Neuronal stem cell (in vitro differentiated cells): ENCODE data around the gene TLNRD1.

Experiments
- DNase-seq: peaks from one replicate; pipeline ENCODE4 v3.0.0-alpha.2; 2013; ENCODE audit warnings: low spot score
- H2AFZ ChIP-seq: one replicate; pipeline ENCODE4 v1.6.1; 2013; ENCODE audit warnings: mild to moderate bottlenecking, low read length, inconsistent platforms
- H2AK5ac ChIP-seq: 2 replicates; pipeline ENCODE4 v1.6.1; 2013; ENCODE audit warnings: low read depth, mild to moderate bottlenecking, inconsistent platforms, low read length, moderate library complexity, mixed read lengths
- H2BK120ac ChIP-seq: 2 replicates; pipeline ENCODE4 v1.6.1; 2013; ENCODE audit warnings: low read depth, mild to moderate bottlenecking, inconsistent platforms, low read length, moderate library complexity, mixed read lengths
- H2BK12ac ChIP-seq: one replicate; pipeline ENCODE4 v1.6.1; 2013; ENCODE audit warnings: low read length, inconsistent platforms
- H2BK15ac ChIP-seq: 2 replicates; pipeline ENCODE4 v1.6.1; 2013; ENCODE audit warnings: mild to moderate bottlenecking, low read length, inconsistent platforms, mixed read lengths
- H2BK5ac ChIP-seq: one replicate; pipeline ENCODE4 v1.6.1; 2013; ENCODE audit warnings: inconsistent platforms, mild to moderate bottlenecking, low read length, moderate library complexity
- H3K14ac ChIP-seq: one replicate; pipeline ENCODE4 v1.6.1; 2013; ENCODE audit warnings: low read length, inconsistent platforms
- H3K18ac ChIP-seq: 2 replicates; pipeline ENCODE4 v1.6.1; 2013; ENCODE audit warnings: low read length, inconsistent platforms
- H3K23ac ChIP-seq: 2 replicates; pipeline ENCODE4 v1.6.1; 2013; ENCODE audit warnings: low read depth, mild to moderate bottlenecking, mixed read lengths, low read length, inconsistent platforms; ENCODE audit not compliant: poor library complexity
- H3K27ac ChIP-seq: replicated peaks from 3 replicates; pipeline ENCODE4 v1.5.1; 2013; ENCODE audit warnings: low read length, inconsistent platforms
- H3K27me3 ChIP-seq, 3 experiments: 2 replicates each; pipeline ENCODE4 v1.6.1; 2013; ENCODE audit warnings: low read length in 3 of 3, mild to moderate bottlenecking in 2 of 3, inconsistent platforms in 1 of 3, low read depth in 1 of 3, mixed read lengths in 1 of 3, moderate library complexity in 1 of 3; ENCODE audit not compliant: control insufficient read depth in 3 of 3, insufficient read depth in 3 of 3
- H3K36me3 ChIP-seq, 2 donors: replicated peaks in 1 of 2; 2 replicates each; pipeline ENCODE4 v1.6.1; 2013; ENCODE audit warnings: low read length in 2 of 2; ENCODE audit not compliant: control insufficient read depth in 2 of 2, insufficient read depth in 2 of 2
- H3K4ac ChIP-seq: 2 replicates; pipeline ENCODE4 v1.6.1; 2013; ENCODE audit warnings: inconsistent platforms, mild to moderate bottlenecking, low read length, moderate library complexity
- H3K4me1 ChIP-seq, 2 donors: 1 replicate in 1 of 2; 2 replicates in 1 of 2; pipeline ENCODE4 v1.6.1; 2013; ENCODE audit warnings: low read length in 2 of 2, low read depth in 1 of 2; ENCODE audit not compliant: control insufficient read depth in 2 of 2, insufficient read depth in 1 of 2
- H3K4me2 ChIP-seq: one replicate; pipeline ENCODE4 v1.6.1; 2013; ENCODE audit warnings: mild to moderate bottlenecking, low read length, inconsistent platforms; ENCODE audit not compliant: insufficient read depth, poor library complexity, severe bottlenecking
- H3K4me3 ChIP-seq, 2 donors: 2 replicates each; pipeline ENCODE4 v1.5.1; 2013; ENCODE audit warnings: low read length in 2 of 2, mild to moderate bottlenecking in 2 of 2, inconsistent platforms in 1 of 2, moderate library complexity in 1 of 2
- H3K79me1 ChIP-seq: one replicate; pipeline ENCODE4 v1.6.1; 2013; ENCODE audit warnings: low read depth, mild to moderate bottlenecking, inconsistent platforms, low read length, moderate library complexity
- H3K9ac ChIP-seq: one replicate; pipeline ENCODE4 v1.6.1; 2013; ENCODE audit warnings: mild to moderate bottlenecking, low read depth, low read length, inconsistent platforms; ENCODE audit not compliant: poor library complexity
- H3K9me3 ChIP-seq, 2 donors: replicated peaks in 1 of 2; 2 replicates each; pipeline versions ENCODE3 to v1.6.1; 2013; ENCODE audit warnings: low read length in 2 of 2, mild to moderate bottlenecking in 2 of 2, inconsistent platforms in 1 of 2, low read depth in 1 of 2, mixed read lengths in 1 of 2, moderate library complexity in 1 of 2; ENCODE audit not compliant: control insufficient read depth in 2 of 2, insufficient read depth in 1 of 2
- H4K8ac ChIP-seq: one replicate; pipeline ENCODE4 v1.6.1; 2013; ENCODE audit warnings: low read depth, mild to moderate bottlenecking, inconsistent platforms, low read length, moderate library complexity
- H4K91ac ChIP-seq: one replicate; pipeline ENCODE4 v1.6.1; 2013; ENCODE audit warnings: low read length, low read depth, mild to moderate bottlenecking, inconsistent platforms; ENCODE audit not compliant: poor library complexity
- WGBS, 2 donors: extraction: QIAGEN DNeasy Blood & Tissue Kit; methylation state at CpG; one replicate each; pipeline ENCODE4 v1.1.7; 2013; ENCODE audit warnings: missing lambda C conversion rate in 2 of 2, mixed read lengths in 1 of 2; ENCODE audit not compliant: insufficient read length in 2 of 2, insufficient replicate concordance in 1 of 2; ENCODE audit errors: extremely low coverage in 2 of 2; 5-methylcytosine and 5-hydroxymethylcytosine counted together

The TLNRD1 gene

DNA sequence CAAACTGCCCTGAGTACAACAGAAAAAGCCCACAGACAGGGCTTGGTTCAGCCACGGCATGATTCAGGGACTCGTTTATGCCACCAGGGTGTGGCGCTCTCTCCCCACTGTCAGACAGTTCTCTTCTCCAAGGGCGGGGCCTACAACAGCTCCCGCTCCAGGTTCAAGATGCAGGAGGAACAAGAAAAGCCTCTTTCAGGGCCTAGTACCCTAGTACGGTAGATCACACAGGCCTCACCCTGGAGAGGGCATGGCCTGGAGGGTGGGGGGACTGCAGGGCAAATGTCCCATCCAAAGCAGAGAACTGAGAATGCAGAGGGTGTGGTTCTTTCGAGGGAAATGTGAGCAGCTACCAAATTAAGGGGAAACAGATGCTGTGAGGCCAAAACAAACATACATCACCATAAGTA lies 23.1 kb upstream of the TLNRD1 start:
- H3K27me3 ChIP-seq = no peaks in the 10 kb centered on the region
- H4K8ac ChIP-seq = no peak overlapping the region
- H3K4me3 ChIP-seq = no peak overlapping the region
- no peaks in the 10 kb centered on the region for H3K4me1 ChIP-seq
- no peak overlapping the region for H3K18ac ChIP-seq
- no peaks in the 10 kb centered on the region for H3K9me3 ChIP-seq
- DNase-seq = peak; percentile 40
- H2BK120ac ChIP-seq = no peak overlapping the region
- no peak overlapping the region for H2BK5ac ChIP-seq
- no peak overlapping the region for H4K91ac ChIP-seq
- WGBS, 2 donors = no CpG with 5 or more reads among the region's 7 CpGs
- H3K9ac ChIP-seq = no peak overlapping the region
- H2AK5ac ChIP-seq = no peak overlapping the region
- H3K27ac ChIP-seq = no peak overlapping the region
- H2BK12ac ChIP-seq = no peak overlapping the region
- no peak overlapping the region for H3K23ac ChIP-seq
- no peak overlapping the region for H3K4ac ChIP-seq
- peaks cover 4% of the 10 kb centered on the region for H3K79me1 ChIP-seq
- no peak overlapping the region for H3K14ac ChIP-seq
- H3K4me2 ChIP-seq = no peak overlapping the region
- peaks cover 12 to 70% of the 10 kb centered on the region in 2 donors for H3K36me3 ChIP-seq
- H2AFZ ChIP-seq = no peak overlapping the region
- H2BK15ac ChIP-seq = no peak overlapping the region

DNA sequence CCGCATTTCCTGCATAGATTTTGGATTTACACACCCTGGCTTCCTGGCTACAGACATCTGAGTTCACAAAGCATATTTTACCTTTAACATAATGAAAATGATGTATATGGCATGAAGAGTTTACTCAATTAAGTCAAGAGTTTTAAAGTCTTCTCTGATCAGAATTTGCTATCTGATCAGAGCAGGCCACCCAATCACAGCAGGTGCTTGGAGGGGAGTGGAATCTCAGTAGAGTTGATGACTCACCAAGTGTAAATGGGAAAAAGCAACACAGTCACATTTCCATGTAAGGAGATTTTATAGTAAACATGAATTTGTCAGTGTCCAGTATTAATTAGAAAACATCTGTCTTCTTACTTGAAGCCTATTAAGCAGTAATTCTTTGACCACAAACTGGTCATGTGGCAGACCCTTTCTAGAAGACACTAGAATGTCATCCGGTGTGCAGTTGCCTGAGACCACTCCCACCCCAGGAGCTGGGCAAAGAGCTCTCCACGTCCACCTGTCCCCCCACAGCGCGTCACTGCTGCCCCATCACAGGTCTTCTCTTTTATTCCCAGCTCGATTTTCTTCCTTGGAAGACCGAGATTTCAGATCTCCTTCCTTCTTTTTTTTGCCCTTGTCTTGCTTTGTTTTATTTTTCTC lies 21.9 kb upstream of the TLNRD1 start:
- no CpG with 5 or more reads among the region's 7 CpGs for WGBS, 2 donors
- Histone ChIP-seq H3K4ac (no peak overlapping the region), H3K18ac (no peak overlapping the region), H3K27me3 (no peaks in the 10 kb centered on the region), H3K4me2 (no peak overlapping the region), H4K91ac (no peak overlapping the region), H3K4me1 (no peaks in the 10 kb centered on the region), H2AK5ac (no peak overlapping the region), H2BK12ac (no peak overlapping the region), H4K8ac (no peak overlapping the region), H3K79me1 (peaks cover 4% of the 10 kb centered on the region), H3K9ac (no peak overlapping the region), H2BK15ac (no peak overlapping the region), H3K27ac (no peak overlapping the region), H3K23ac (no peak overlapping the region), H3K14ac (no peak overlapping the region), H2BK5ac (no peak overlapping the region), H2BK120ac (no peak overlapping the region), H2AFZ (no peak overlapping the region), H3K36me3 (peaks cover 12 to 67% of the 10 kb centered on the region in 2 donors), H3K4me3 (no peak overlapping the region), H3K9me3 (no peaks in the 10 kb centered on the region)
- DNase-seq = no peak

DNA sequence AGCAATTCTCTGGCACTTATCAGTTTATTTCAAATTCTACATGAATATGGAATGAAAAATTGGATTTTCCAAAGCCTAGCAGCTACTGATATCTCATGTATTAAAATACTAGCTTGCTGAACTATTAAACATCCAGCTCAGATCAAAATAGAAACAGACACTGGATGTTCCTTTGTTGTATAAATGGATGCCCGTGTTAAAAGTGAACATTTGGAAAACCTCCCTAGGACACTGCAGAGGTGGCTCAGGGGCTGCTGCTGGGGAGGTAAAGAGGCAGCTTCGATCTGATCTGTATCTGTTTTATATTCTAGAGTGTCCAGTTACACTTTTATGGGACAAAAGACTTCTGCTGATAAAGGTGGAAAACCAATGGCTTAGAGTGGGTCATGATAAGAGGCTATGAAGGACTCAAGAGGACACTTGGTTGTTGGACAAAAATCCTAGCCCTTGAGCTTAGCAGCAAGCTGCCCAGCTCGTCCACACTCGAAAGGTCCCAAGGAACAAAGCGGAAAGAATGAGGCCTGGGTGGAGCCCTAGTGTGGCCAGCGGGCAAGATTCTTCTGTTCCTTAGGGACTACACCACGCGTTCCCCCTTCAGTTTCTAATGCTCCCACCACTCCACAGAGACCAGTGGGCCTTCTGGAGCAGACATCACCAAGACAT lies 21.1 kb upstream of the TLNRD1 start:
- Histone ChIP-seq H2BK120ac (no peak overlapping the region), H3K4me2 (no peak overlapping the region), H3K4ac (no peak overlapping the region), H3K9ac (no peak overlapping the region), H3K23ac (no peak overlapping the region), H3K4me1 (no peaks in the 10 kb centered on the region), H3K9me3 (no peaks in the 10 kb centered on the region), H3K27ac (no peak overlapping the region), H2AFZ (no peak overlapping the region), H3K18ac (no peak overlapping the region), H3K14ac (no peak overlapping the region), H3K36me3 (peaks cover 12 to 67% of the 10 kb centered on the region in 2 donors), H3K4me3 (no peak overlapping the region), H2AK5ac (no peak overlapping the region), H2BK12ac (no peak overlapping the region), H3K79me1 (peaks cover 4% of the 10 kb centered on the region), H3K27me3 (no peaks in the 10 kb centered on the region), H4K8ac (no peak overlapping the region), H2BK15ac (no peak overlapping the region), H4K91ac (no peak overlapping the region), H2BK5ac (no peak overlapping the region)
- WGBS, 2 donors = no CpG with 5 or more reads among the region's 8 CpGs
- no peak for DNase-seq

DNA sequence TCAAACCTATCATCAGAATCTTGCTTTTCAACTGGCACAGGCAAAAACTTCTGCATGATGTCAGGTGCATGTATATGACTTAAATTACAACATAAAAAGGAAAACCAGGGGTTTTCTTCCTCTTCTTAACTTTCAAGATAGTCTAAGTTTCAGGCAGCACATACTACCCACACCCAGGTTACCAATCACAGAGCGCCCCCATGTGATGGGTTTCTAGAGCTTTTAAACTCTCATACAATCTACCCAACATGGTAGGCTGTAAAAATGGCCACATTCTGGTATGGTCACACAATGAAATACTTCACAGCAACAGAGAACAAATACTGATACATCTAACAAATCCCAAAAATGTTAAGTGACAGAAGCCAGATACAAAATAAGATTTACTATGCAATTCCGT lies 18.5 kb upstream of the TLNRD1 start:
- Histone ChIP-seq H2AFZ (no peak overlapping the region), H2AK5ac (no peak overlapping the region), H3K4me2 (no peak overlapping the region), H3K4ac (no peak overlapping the region), H3K18ac (no peak overlapping the region), H2BK120ac (no peak overlapping the region), H4K91ac (no peak overlapping the region), H3K14ac (no peak overlapping the region), H3K27ac (no peak overlapping the region), H3K23ac (no peak overlapping the region), H3K9me3 (no peaks in the 10 kb centered on the region), H3K4me3 (no peak overlapping the region), H4K8ac (no peak overlapping the region), H3K9ac (no peak overlapping the region), H2BK12ac (no peak overlapping the region), H3K79me1 (no peaks in the 10 kb centered on the region), H3K4me1 (peaks cover 0 to 2% of the 10 kb centered on the region in 2 donors), H2BK5ac (no peak overlapping the region), H2BK15ac (no peak overlapping the region), H3K36me3 (peaks cover 14 to 74% of the 10 kb centered on the region in 2 donors), H3K27me3 (no peaks in the 10 kb centered on the region)
- WGBS, 2 donors = no CpG with 5 or more reads among the region's 2 CpGs
- no peak for DNase-seq
